RWPE2 (cell line): Measurements from ENCODE around the gene GCNT1.
"Not testable (repeated sequence)": the region's sequence is repeated elsewhere in the genome, so short reads cannot be mapped to it uniquely, and the experiment has no call there.

Source experiments
- ATAC-seq: fragments of 200-7000 bp; cut with Tn5 transposase; 3 replicates; pipeline ENCODE4 v1.9.1; 2021; ENCODE audit warnings: low read depth
- DNase-seq: peaks from one replicate; pipeline ENCODE4 v3.0.0-alpha.2; 2020; ENCODE audit warnings: low spot score
- H3K27ac ChIP-seq: fragments of 450-650 bp; 2 replicates; pipeline ENCODE4 v1.5.1; 2017; ENCODE audit warnings: mild to moderate bottlenecking; ENCODE audit not compliant: poor library complexity, severe bottlenecking
- H3K27me3 ChIP-seq: fragments of 250-450 bp; sonication (Bioruptor Pico); 2 replicates; pipeline ENCODE4 v1.5.1; 2021; ENCODE audit warnings: mild to moderate bottlenecking, moderate library complexity; ENCODE audit not compliant: insufficient read depth, poor library complexity, severe bottlenecking
- H3K36me3 ChIP-seq: fragments of 250-450 bp; sonication (Bioruptor Pico); 2 replicates; pipeline ENCODE4 v1.5.1; 2020; ENCODE audit warnings: low read depth, mild to moderate bottlenecking, moderate library complexity
- H3K4me1 ChIP-seq: fragments of 250-450 bp; sonication (Bioruptor Pico); 2 replicates; pipeline ENCODE4 v1.5.1; 2021; ENCODE audit warnings: mild to moderate bottlenecking, moderate library complexity; ENCODE audit not compliant: insufficient read depth, poor library complexity, severe bottlenecking
- H3K4me3 ChIP-seq: fragments of 250-450 bp; sonication (Bioruptor Pico); 2 replicates; pipeline ENCODE4 v1.5.1; 2021; ENCODE audit warnings: mild to moderate bottlenecking, moderate library complexity; ENCODE audit not compliant: severe bottlenecking
- H3K9me3 ChIP-seq: fragments of 250-450 bp; sonication (Bioruptor Pico); 2 replicates; pipeline ENCODE4 v1.5.1; 2021; ENCODE audit warnings: mild to moderate bottlenecking, moderate library complexity; ENCODE audit not compliant: severe bottlenecking
- CTCF ChIP-seq: fragments of 450-650 bp; IDR thresholded peaks from one replicate; pipeline ENCODE4 v1.5.1; 2017; ENCODE audit warnings: mild to moderate bottlenecking, moderate library complexity; ENCODE audit not compliant: poor library complexity, severe bottlenecking

GCNT1 gene

GRCh38 chr9:76530458-76531110 is 71.6 kb downstream of the GCNT1 start:
- Histone ChIP-seq H3K27me3 (no peaks in the 10 kb centered on the region), H3K4me1 (peaks cover 10% of the 10 kb centered on the region), H3K9me3 (no peaks in the 10 kb centered on the region), H3K27ac (no peak overlapping the region), H3K4me3 (no peak overlapping the region), H3K36me3 (no peaks in the 10 kb centered on the region)
- ATAC-seq, result no peak
- no peak for TF ChIP-seq CTCF
- no peak for DNase-seq

- H3K4me1 ChIP-seq, result peaks cover 10% of the 10 kb centered on the region
- H3K27me3 ChIP-seq, result no peaks in the 10 kb centered on the region
- ATAC-seq, result no peak
- no peak for DNase-seq
- H3K4me3 ChIP-seq, result no peak overlapping the region
- TF ChIP-seq CTCF, result no peak
- no peak overlapping the region for H3K27ac ChIP-seq
- no peaks in the 10 kb centered on the region for H3K36me3 ChIP-seq
- H3K9me3 ChIP-seq, result no peaks in the 10 kb centered on the region
Observed at GRCh38 chr9:76531231-76531780, 72.3 kb downstream of the GCNT1 start.

- not testable (repeated sequence) for DNase-seq, H3K27ac ChIP-seq, H3K4me3 ChIP-seq, H3K36me3 ChIP-seq, H3K27me3 ChIP-seq, H3K9me3 ChIP-seq, ATAC-seq
- peaks cover 10% of the 10 kb centered on the region for H3K4me1 ChIP-seq
Observed at GRCh38 chr9:76532877-76533276, 73.9 kb downstream of the GCNT1 start.

- H3K9me3 ChIP-seq, result no peaks in the 10 kb centered on the region
Observed at GRCh38 chr9:76534026-76534425, 75.0 kb downstream of the GCNT1 start.

GRCh38 chr9:76537150-76537646 is 78.2 kb downstream of the GCNT1 start:
- H3K4me3 ChIP-seq, result no peak overlapping the region

More at GRCh38 chr9:76534026-76534425, 75.0 kb downstream of the GCNT1 start:
- Histone ChIP-seq H3K4me1 (peaks cover 14% of the 10 kb centered on the region), H3K36me3 (no peaks in the 10 kb centered on the region), H3K27me3 (no peaks in the 10 kb centered on the region), H3K4me3 (no peak overlapping the region), H3K27ac (no peak overlapping the region)
- no peak for TF ChIP-seq CTCF
- ATAC-seq, result no peak
- no peak for DNase-seq

More at GRCh38 chr9:76537150-76537646, 78.2 kb downstream of the GCNT1 start:
- peaks cover 14% of the 10 kb centered on the region for H3K4me1 ChIP-seq
- no peak for ATAC-seq
- H3K9me3 ChIP-seq, result no peaks in the 10 kb centered on the region
- TF ChIP-seq CTCF, result no peak
- H3K27me3 ChIP-seq, result no peaks in the 10 kb centered on the region
- H3K27ac ChIP-seq, result no peak overlapping the region
- no peak for DNase-seq
- no peaks in the 10 kb centered on the region for H3K36me3 ChIP-seq
